OCI-LY7 (cell line): ENCODE data around the gene CTNS.

Source experiments
- CTCF ChIP-seq: fragments of 200-600 bp; sonication (generic); conservative IDR thresholded peaks from 2 replicates; pipeline ENCODE4 v1.5.1; 2014; ENCODE audit warnings: mild to moderate bottlenecking, antibody characterized with exemption, low read length, moderate library complexity, mixed read lengths
- EZH2phosphoT487 ChIP-seq: fragments of 200-600 bp; sonication (generic); IDR thresholded peaks from 2 replicates; pipeline ENCODE4 v1.6.1; 2018; ENCODE audit warnings: low read depth, borderline replicate concordance, mild to moderate bottlenecking, mixed run types, antibody characterized with exemption, low read length, moderate library complexity, mixed read lengths

- TF ChIP-seq CTCF (no peak), EZH2phosphoT487 (no peak)
Measured at GRCh38 chr17:3645310-3645709, 8.8 kb downstream of the CTNS start.
